Omental fat pad (tissue), 4 donors: ENCODE results near the gene RIMBP2. TPM values are rescaled to one million over a fixed set of nuclear protein-coding genes. Genes with fewer than 3 reads are reported as not detected.
"Not testable (repeated sequence)": the region's sequence is repeated elsewhere in the genome, so short reads cannot be mapped to it uniquely, and the experiment has no call there.

Source experiments
- ATAC-seq: fragments of 150-250 bp; one replicate; pipeline ENCODE4 v1.9.1; 2016; ENCODE audit warnings: mild to moderate bottlenecking, moderate library complexity; ENCODE audit not compliant: low FRiP score
- DNase-seq: peaks from one replicate; pipeline ENCODE4 v3.0.0-alpha.2; 2019; ENCODE audit warnings: low spot score
- total RNA-seq, 4 donors: library from RNA; depleted of rRNA; stranded (reverse); fragments of >200 nt; gene quantifications; one replicate each; pipeline ENCODE4 v1.1.0, GENCODE V29; 2016
- TF ChIP-seq, protein P1 (sequence below), 3 donors: fragments of 450-650 bp; IDR thresholded peaks; one replicate each; pipeline ENCODE4 v1.5.1; 2016 to 2017; ENCODE audit warnings: antibody characterized with exemption in 3 of 3, mild to moderate bottlenecking in 3 of 3, moderate library complexity in 2 of 3

RIMBP2 gene
- total RNA-seq, 4 donors from 2014 or later: 0.36 to 3.2 (median 1.6) TPM; not detected in 1

DNA sequence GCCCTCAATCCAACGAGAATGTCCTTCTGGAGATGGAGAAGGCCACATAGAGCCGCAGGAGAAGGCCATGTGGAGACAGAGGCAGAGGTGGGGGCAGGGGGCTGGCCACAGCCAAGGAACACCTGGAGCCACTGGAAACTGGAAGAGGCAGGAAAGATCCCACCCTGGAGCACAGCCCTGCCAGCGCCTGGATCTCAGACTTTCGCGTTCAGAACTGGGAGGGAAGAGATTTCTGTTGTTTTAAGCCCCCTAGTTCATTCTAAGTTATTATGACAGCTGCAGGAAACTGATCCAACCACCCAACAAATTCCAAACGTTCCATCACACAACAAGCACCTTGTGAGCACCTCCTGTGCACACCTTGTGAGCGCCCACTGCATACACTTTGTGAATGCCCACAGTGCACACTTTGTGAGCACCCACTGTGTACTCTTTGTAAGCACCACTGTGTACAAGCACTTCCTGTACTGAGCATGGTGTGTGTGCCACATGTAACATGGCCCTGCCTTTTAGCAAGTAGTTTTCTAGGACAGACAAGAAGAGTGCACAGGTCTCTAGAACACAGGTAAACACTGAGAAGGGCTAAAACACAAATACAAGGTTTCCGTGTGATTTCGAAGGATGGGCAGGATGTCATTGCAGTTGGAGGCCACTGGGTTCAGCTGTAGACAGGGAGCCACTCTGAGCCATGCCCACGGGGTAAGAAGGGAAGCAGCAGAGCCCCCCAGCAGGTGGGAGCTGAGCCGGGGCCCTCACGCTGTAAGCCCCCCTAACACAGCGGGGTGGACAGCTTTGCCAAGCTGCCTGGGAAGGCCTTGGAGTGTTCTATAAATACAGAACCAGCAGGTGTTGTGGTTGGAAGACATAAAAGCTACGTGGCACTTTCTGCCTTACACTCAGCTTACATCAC, 15.4 kb downstream of the RIMBP2 start:
- TF ChIP-seq, protein P1, sequence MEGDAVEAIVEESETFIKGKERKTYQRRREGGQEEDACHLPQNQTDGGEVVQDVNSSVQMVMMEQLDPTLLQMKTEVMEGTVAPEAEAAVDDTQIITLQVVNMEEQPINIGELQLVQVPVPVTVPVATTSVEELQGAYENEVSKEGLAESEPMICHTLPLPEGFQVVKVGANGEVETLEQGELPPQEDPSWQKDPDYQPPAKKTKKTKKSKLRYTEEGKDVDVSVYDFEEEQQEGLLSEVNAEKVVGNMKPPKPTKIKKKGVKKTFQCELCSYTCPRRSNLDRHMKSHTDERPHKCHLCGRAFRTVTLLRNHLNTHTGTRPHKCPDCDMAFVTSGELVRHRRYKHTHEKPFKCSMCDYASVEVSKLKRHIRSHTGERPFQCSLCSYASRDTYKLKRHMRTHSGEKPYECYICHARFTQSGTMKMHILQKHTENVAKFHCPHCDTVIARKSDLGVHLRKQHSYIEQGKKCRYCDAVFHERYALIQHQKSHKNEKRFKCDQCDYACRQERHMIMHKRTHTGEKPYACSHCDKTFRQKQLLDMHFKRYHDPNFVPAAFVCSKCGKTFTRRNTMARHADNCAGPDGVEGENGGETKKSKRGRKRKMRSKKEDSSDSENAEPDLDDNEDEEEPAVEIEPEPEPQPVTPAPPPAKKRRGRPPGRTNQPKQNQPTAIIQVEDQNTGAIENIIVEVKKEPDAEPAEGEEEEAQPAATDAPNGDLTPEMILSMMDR (IDR thresholded peaks at IDR 0.05): no peak
- DNase-seq: no peak
- ATAC-seq: no peak

GRCh38 chr12:130698106-130698505, 18.0 kb downstream of the RIMBP2 start:
- no peak for DNase-seq
- ATAC-seq: no peak
- TF ChIP-seq, protein P1 (IDR thresholded peaks at IDR 0.05): no peak

- TF ChIP-seq, protein P1 (IDR thresholded peaks at IDR 0.05): no peak
- DNase-seq: no peak
- no peak for ATAC-seq
Observed at GRCh38 chr12:130696379-130697100, 19.6 kb downstream of the RIMBP2 start.

- DNase-seq: no peak
- ATAC-seq: no peak
- TF ChIP-seq, protein P1 (IDR thresholded peaks at IDR 0.05): no peak
Observed at GRCh38 chr12:130695061-130695460, 21.0 kb downstream of the RIMBP2 start.

DNA sequence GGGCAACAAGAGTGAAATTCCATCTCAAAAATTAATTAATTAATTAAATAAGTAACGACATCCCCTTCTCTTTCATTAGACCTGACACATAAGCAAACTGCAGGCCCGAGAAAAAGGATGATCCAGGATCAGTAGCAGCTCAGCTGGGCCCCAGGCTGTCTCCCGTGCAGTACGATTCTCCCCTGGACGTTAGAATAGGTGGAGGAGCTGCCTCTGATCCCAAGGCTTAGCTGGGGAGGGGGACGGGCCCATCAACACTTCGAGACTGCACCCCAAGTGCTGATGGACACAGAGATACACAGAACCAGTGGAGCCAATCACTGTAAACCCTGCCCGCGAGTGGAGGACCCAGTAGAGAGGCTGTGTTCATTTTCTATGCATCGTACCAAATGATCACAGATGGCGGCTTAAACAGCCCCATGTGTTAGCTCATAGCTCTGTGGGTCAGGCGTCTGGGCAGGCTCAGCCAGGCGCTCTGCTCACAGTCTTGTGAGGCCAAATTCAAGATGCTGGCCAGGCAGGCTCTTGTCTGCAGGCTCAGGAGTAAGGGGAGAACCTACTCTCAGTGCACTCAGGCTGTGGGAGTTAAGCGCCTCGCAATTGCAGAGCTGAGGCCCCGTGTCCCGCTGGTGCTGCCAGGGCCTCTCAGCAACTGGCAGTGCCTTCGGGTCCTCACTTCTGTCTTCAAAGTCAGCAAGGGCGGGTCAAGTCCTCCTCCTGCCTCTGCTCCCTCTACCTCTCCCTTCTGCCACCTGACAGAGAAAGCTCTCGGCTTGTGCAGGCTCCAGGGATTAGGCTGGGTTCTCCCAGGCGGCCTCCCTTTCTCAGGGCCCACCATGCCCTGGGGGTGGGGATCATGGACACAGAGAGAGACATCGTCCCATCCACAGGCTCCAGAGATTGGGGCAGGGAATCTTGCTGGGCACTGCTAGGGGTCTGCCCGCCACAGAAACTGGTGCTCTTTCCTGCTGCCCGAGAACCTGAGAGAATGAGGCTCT, 26.4 kb downstream of the RIMBP2 start:
- DNase-seq: no peak
- TF ChIP-seq, protein P1 (IDR thresholded peaks at IDR 0.05): no peak
- ATAC-seq: no peak

DNA sequence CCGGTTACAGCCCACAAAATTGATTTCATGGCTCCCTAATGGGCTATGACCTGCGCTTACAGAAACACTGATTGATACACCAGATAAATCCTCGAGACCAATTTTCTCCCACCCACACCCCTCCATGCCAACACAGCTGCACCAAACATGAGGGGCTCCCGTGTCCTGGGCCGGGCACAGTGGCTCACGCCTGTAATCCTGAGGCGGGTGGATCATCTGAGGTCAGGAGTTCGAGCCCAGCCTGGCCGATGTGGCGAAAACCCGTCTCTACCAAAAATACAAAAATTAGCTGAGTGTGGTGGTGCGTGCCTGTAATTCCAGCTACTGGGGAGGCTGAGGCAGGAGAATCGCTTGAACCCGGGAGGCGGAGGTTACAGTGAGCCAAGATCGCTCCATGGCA, 27.1 kb downstream of the RIMBP2 start:
- DNase-seq, ATAC-seq: not testable (repeated sequence)
